HG03103 (cell line): ENCODE results near the gene EPB41L3.
"Not testable (repeated sequence)": the region's sequence is repeated elsewhere in the genome, so short reads cannot be mapped to it uniquely, and the experiment has no call there.

Source experiments
- ATAC-seq: cut with Tn5 transposase; IDR thresholded peaks from one replicate; pipeline ENCODE4 v1.9.1; 2021; ENCODE audit warnings: low read depth; ENCODE audit not compliant: unreplicated experiment

Gene EPB41L3

DNA sequence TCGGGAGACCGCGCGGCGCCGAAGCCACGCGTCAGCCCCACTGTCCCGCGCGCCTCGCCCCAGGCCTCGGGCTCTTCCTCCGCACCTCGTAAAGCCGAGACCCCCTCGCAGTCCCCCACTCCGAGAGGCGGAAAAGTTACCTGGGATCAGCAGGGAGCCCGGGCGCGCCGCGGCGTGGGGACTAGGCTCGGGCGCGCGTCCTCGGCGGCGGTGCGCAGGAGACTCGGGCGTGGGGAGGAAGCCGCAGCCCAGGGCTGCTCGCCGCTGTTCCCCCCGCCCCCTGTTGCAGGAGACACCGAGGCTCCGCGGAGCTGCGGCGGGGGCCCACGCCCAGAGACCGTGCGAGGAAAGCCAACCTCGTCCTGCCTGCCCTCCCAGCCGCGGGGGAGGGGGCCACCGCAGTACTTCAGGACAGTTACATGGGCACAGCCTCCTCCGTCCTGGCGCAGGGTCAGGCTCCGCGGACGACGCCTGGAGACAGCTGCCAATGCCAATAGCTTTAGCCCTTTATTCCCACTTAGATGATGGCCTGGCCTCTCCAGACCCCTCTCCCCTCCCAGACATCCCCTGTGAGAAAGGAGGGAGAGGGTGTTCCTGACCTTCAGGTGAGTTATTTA is at the start of gene EPB41L3:
TSS of gene EPB41L3 (minus strand) at position 225 of the 617 bp plus-strand sequence. CDS start 54,814 bp downstream, outside the sequence.
- no peak for ATAC-seq

DNA sequence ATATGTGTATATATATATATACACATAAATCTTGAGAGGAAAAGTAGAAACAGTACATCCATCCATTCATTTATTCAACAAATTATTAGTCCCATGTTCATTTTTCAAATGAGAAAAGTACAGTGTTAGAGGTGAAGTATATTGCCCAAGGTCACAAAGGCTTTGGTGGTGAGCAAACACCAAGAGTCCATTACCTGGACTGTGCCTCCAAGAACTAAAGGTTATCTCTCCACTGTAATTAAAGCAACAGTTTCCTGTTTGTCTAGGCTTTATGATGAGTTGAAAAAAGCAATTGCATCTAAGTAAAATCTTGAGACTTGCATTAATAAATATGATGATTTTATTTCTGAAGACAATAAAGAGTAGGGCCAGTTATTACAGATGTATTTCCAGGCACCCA is 44.7 kb upstream of the EPB41L3 start:
- ATAC-seq: no peak

DNA sequence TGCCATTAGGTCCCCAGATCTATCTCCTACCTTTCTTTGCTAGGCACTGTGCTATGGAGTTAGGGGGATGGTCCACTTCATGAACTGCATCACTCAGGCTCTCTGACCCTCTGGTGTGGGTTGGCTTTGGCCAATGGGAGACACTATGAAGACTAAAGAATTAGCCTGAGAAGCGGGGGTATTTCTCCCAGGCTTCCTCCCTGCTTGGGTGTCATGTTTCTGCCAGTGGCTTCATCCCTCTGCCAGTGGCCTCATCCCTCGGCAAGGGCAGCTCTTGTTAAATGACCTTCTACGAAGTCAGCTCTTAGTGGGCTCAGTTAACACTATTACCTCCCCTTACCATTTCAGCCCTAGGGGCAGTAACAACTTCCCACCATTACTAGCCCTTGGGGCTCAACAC is 41.9 kb upstream of the EPB41L3 start:
- ATAC-seq: no peak

DNA sequence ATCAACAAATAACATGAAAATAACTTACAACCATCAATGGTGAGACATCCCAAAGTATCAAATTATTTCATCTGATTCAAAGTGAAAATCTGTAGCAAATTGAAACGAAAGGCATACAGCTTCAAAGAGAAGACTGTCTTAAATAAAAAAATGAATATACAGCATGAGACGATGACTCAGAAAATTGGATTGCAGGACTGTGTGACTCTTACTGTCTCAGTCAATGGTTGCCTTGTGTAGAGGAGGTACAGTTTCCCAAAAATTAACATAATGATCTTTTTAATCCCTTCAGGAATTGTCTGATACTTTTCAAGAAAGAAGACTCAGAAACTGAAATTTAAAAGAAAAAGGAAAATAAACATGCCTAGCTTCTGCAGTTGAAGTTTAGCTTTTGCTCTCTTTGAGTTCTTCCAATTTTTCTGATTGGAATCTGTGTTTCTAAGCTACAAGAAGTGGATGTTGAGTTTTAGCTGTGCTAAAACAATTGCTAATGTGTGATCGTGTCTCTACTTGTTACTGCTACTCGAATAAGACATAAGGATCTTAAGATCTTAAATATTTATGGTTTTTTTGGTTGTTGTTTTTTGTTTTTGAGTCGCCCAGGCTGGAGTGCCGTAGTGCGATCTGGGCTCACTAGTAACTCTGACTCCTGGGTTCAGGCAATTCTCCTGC is 41.1 kb upstream of the EPB41L3 start:
- ATAC-seq: no peak

DNA sequence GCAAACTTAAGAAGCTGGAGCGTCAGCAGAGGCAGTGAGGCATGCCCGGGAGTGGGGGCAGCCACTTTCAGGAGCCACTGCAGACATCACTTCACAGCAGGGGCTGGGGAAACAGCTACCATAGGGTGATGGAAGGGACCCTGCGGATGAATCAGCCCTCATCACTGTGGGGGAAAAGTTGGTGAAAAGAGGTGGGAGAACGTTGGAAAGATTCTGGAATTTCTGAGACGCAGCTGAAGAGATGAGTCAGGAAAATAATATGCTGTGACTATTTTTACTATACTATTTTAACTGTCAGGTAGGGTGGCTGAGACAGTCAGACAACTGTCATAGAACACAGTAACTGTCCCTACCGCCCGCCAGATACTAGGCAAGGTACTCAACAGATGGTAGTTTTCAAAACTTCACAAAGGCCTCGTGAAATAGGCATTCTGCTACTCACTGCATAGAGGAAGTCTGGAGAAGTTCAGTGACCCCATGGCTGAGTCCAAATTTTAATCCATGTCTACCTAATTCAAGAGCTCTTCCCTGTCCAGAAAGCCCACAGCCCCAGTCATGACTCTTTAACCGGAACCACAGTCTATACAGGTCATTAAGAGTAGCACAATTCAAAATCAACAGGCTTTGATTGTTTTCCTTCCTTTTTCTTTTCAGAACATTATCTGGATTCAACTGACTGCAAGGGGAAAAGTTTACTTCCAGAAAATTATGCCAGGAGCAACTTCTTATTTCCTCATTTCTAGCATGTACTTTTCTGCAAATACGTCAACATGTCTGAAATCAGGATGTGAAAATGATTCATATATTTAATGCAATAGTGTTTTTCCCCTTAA is 39.3 kb upstream of the EPB41L3 start:
- ATAC-seq: no peak

DNA sequence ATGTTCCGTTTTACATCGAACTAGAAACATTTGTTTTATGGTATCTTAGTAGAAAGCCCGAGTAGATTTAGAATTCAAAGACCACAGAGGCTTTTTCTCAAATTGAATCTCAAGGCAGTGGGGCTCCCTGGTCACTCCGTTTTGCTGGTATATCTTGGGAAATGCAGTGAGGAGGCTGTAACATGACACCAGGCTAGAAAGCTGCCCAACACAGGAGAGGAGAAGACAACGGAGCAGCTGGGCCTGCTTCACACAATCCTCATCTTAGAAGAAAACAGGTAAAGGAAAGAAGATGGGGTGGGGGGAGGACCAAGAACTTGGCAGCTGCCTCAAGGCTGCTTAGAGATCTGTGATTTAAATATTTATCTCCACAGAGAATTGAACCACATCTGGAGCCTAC is 38.3 kb upstream of the EPB41L3 start:
- no peak for ATAC-seq

DNA sequence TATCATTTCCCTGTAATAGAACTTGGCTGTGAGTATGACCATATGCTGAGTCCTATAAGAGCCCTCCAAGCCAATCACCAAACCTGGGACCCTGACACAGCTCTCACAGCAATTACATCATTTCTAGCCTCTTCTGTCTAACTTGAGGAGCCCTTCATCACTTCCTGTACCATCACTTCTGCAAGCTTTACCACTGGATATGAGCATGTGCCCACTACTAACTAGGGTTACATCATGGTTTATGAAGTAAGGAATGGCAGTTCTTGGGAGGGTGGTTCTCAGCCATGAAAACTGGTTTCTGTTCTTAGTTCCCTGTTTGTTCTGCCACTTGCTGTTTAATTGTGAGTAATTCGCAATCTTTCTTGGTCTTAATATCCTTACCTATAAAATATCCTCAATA is 31.0 kb upstream of the EPB41L3 start:
- ATAC-seq: no peak

DNA sequence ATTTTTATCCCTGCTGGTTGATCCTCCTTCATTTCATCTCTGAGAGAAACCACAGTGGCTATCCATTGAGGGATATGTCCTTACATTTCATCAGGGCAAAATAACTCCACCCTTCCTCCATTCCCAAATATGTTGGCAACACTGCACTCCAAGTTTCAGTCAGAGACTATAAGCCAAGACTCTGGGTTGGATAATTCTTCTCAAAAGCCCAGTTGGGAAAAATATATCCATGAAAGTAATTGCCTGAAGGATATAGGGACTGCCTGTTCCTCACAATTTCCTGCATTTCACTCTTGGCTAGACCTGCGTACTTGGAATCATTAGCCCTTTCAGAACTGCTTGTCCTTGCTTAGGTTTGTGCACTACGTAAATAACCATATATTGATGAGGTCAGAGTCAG is 27.9 kb upstream of the EPB41L3 start:
- no peak for ATAC-seq

DNA sequence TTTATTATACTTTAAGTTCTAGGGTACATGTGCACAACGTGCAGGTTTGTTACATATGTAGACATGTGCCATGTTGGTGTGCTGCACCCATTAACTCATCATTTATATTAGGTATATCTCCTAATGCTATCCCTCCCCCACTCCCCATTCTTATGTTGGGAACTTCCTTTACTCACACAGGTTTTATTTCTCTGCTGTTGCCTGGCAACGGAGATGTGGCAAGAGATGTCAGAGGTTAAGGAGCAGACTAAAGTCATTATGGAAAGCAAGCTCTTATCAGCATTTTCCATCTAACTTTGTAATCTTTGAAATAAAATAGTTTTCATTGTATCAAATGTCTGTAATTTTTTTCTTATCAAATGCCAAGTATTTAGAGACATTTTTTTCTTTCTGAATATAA is 26.8 kb upstream of the EPB41L3 start:
- not testable (repeated sequence) for ATAC-seq

DNA sequence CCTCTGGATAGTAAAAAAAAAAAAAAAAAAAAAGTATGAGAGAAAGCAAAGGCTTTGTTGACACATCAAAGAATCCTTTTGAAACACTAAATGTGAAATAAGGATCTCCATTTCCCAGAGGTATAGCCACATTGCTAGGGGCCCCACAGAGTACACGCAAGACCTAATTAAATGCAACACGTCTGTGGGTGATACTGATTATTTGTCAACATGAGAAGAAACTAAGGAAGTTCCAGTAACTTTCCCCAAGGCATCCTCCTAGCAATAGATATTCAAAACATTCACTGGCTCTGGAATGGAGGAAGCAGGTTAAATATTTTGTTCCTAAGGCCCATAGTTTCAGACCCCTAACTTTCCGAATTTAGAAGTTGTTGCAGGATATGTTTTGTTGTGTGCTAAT is 24.6 kb upstream of the EPB41L3 start:
- no peak for ATAC-seq

DNA sequence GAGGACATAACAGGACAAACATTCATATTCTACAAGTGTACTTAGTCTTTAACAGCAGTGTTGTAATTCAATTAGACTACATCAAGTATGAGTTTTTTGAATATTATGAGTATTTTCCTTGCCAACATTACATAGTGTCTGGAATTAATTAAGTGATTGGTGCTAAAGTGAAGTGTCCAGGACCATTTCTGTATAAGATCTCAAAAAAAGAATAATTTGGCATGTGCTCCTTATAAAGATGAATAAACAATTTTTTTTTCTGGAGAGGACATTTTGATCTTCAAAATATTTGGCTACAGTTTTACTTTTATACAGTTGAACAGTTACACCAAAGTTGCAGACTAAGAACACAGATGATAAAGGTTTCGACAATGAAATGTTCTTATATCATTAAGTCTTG is 15.1 kb upstream of the EPB41L3 start:
- ATAC-seq: no peak

DNA sequence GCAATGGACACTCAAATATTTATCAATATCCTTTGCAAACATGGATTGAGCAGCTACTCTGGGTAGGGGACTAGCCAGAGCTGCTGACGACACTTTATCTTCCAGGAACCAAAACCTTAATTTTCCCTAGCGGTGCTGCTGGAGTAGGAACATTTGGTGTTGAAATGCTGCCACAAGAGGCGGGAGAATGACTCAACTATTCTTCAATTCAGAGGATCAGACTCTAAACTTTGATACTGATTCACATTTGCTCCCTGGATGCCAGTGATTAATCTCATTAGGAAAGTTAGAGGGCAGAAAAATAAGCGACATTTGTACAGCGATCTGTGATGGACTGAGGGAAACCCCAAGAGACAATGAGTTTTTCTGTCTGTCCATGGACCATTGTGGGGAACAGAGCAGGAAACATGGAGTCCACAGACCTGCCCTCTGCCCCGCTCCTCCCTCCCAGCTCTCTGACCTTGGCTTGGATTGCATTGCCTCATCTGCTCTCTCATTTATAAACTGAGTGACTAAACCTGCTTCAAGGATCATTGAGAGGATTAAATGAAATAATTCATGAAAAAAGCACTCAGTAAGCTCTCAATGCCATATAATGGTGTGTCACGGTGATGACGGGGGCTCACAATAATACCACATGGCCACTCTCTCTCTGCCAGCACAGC is 12.6 kb upstream of the EPB41L3 start:
- ATAC-seq: no peak

DNA sequence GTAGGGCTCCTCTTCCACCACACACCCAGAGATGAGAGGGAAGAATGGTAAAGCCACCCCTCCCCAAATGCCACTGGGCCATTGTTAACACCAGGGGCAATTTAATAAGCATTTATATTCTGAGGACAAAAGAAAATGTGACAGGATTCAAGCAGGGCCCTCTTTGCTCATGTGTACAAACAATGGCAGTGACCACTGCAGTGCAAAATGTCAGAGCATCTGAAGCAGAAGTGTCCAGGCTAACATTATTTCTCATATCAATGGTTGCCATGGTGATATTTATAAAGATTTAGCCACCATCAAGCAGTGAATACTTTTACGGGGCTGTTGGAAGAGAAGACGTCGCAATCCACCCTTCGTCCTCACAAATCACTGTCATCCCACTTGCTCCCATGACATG is 10.8 kb upstream of the EPB41L3 start:
- ATAC-seq: no peak

DNA sequence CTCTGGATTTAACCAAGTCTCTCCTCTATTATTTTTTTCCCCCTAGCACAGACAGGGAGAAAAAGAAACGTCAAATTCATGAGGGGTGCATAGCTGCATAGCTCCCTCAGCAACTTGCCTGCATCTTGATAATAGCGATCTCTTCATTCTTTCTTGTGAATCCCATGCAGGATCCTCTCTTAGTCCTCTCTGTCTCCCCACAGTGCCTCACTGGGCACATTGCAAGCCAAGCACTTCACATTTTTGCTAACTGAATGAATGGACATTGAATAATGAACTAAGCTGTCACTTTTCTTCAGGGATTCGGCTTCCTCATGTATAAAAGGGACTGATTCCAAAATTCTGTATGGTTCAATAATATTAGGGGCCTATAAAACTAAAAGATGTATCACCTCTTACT is 2.9 kb upstream of the EPB41L3 start:
- no peak for ATAC-seq

DNA sequence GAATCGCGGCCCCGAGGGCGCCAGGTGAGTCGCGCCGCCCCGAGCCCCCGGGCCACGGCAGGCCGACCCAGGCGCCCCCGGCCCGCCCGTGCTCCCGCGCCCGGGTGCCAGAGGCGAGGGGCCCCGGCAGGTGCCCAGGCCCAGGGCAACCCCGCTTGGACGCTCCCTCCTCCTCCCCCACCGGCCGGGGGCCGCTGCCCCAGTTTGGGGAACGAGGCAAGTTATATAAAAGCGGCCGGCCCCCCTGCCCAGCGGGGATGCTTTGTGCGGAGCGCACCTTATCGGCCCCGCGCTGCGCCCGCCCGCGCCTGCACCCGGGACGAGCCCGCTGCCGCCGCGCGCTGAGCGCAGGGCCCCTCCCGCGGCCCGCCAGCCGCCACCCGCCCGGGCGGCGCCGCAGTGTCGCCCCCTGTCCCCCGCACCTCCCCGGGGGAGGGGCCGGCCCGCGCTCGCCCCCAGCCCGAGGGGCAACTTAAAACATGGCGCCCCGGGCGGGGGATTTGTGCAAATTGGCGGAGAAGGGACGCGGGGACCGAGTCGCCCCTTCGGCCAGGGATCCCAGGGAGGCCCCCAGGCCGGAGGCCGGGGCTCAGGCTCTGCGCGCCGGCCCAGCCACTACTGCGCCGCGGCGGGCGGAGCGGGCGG is 639 bp downstream of the EPB41L3 start:
- ATAC-seq: no peak

DNA sequence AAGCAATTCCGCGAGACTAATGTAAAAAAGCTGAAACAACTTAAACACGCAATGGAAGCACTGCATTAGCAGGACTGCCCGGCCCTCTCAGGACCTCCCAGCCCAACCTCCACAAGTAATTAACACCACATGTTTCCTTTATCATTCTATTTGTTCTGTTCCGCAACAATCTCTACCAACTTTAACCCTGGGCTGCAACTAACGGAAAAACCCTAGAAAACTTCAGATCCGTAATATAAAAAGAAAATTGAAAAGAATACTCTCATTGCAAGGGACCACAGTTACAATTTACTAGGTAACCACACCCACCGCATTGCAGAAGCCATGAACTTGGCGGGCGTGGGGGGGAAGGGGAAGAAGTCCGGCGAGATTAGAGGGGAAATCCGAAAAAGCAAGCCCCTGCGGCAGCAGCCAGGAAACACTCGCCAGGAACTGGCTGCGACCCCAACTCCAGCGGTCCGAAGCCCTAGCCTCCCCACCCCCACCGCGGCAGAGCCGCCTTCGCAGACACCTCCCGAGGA is 1.2 kb downstream of the EPB41L3 start:
- no peak for ATAC-seq

DNA sequence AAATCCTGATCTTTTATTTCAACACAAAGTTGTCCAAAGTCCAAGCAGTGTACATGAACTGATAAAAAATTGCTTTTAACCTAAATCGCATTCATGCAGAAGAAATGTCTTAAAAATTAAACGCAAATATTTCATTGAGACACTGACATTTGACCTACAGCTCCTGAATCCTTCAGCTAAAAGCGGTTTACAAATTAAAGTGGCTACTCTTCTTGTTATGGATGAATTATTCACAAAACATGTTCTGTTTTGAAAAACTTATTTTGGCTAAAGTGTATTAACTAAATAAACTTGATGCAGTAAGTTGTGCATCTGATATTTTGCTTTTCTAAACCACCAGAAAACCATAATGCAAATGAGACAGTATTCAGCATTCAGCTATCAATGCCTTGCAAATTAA is 2.2 kb downstream of the EPB41L3 start:
- no peak for ATAC-seq

DNA sequence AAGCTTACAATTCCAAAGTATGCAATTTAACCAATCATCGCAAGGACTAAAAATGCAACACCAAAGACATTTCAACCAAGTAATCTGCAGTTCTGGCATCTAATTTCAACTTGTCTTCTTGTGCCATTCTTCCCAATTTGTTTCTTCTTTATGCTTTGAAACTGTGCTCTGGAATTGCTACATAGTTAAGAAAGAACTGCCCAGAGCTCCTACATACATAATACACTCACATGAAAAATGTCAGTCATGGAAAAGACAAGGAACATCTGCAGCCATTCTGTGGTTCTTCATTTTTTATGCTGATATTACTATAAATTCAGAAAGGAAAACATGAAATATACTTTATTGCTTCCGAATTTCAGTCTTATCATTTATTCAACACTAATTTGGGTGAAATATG is 4.4 kb downstream of the EPB41L3 start:
- no peak for ATAC-seq

DNA sequence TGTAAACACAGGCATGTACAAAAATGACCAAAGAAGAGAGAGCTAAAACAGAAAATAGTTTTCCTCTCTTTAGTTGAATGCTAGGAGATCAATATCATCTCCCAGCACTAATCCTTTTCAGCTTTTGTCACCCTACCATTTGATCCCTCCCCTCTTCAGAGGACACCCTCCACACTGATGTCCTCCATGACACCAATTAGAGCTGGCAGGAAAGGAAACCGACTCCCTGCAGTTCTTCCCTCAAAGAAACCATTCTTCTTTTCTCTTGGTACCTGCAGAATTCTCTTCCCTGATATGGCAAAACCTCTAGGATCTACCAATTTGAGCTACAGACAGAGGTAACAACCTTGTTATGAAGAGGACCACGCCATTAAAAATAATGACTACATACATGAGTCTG is 5.3 kb downstream of the EPB41L3 start:
- no peak for ATAC-seq

DNA sequence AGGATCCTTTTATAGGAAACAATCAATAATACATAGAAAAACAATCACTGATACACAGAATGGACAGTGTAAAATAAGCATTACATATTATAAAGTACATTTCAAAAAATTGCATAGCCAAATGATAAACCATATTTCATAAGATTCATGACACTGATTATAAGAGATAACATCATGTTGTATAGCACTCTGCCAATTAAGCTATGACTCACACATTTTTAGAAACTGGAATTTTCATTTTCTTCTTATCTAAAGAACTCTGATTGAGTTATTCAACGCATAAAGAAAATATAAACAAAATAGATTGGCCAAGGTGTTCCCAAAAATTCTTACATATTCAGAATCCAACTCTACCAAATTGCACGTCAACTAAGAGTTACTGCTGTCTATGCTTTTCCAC is 5.9 kb downstream of the EPB41L3 start:
- ATAC-seq: no peak

DNA sequence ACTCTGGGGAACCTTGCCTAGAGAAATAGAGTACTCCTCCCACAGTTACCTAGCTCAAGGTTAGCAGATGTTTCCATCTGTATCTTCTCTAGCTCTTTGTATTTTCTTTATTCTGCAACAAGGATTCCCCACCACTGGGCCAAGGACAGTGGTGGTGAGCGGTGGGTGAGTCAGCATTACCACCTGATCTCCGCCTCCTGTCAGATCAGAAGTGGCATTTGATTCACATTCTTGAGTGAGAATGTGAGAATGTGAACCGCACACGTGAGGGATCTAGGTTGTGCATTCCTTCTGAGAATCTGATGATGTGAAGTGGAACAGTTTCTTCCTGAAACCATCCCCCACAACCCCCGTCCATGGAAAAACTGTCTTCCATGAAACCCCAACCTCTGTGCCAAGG is 9.0 kb downstream of the EPB41L3 start:
- ATAC-seq: no peak
